ENCODE data around the gene DBNL. TPM values are rescaled to one million over a fixed set of nuclear protein-coding genes. Genes with fewer than 3 reads are reported as not detected.
"Not testable (repeated sequence)": the region's sequence is repeated elsewhere in the genome, so short reads cannot be mapped to it uniquely, and the experiment has no call there.

The DBNL gene
- total RNA-seq, result 100 TPM

DNA sequence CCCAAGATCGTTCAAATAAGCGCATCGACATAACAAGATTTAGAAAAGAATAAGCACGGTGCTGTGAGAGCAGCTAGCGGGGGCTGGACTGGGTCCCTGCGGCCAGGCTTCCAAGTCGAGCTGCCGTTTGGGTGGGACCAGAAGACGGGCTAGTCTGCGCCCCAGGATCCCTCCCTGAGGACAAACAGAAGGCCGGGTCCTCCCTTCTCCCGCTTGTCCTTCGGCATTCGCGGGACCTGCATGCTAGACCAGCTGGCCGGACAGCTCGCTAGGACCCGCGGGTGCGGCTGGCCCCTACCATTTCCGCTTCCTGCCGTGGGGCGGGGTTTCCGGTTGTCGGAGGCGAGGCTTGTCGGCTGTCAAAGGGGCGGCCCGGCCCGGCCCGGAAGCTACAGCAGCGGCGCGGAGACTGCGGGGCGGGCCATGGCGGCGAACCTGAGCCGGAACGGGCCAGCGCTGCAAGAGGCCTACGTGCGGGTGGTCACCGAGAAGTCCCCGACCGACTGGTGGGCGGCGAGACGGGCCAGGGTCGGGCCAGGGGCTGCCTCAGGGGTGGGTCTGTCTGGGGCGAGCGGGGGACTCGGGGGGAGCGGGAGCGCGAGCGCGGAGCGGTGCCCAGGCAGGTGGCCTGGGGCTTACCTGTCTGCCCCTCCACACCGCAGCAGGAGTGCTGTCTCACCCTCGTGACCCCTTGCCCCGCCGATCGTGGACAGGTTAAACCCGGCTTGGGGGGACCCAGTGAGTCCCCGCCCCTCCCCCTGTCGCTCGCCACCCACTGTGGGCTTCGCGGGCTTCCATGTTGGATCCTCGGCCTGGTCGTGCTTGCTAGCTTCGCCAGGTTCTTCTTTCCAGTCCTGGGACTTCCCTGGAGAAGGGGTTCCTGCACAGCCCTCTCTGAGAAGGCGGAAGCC is at the start of gene DBNL:
Gene DBNL, plus strand, starts transcription at position 388 of the 911 bp plus-strand sequence. Its CDS starts 36 bp downstream, at position 424.
- Histone ChIP-seq H3K4me1 (ENCODE audit: insufficient read depth, low read length) (peaks cover 59% of the 10 kb centered on the region), H3K27me3 (ENCODE audit: insufficient read depth, low read length) (no peaks in the 10 kb centered on the region), H3K9me3 (ENCODE audit: low read depth, low read length) (no peaks in the 10 kb centered on the region), H3K4me3 (ENCODE audit: low read length) (peak within 1 kb of the TSS; percentile 88)

DNA sequence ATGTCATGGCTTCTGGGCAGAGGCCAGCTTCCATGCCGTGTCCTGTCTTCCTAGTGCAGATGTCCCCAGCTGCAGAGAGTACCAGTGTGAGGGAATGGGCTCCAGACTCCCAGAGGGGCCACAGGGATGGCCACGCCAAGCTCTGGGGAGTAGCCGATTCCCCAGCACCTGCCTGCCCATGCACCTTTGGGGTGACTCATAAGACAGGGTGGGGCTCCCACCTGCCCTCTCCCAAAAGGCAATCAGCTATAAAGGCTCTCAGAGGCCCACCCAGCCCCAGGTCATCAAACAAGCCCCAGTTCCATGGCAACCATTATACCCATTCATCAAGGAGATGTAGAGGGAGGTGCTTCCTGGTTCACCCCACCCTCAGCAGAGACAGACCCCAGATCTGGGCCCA is 47.0 kb upstream of the DBNL start, which contains the start of gene SPDYE1:
Gene SPDYE1, plus strand, starts transcription at position 366 of the 400 bp plus-strand sequence. CDS start 2,053 bp downstream, outside the sequence.
- not testable (repeated sequence) for H3K4me1 ChIP-seq (ENCODE audit: insufficient read depth, low read length); H3K4me3 ChIP-seq (ENCODE audit: low read length); H3K27me3 ChIP-seq (ENCODE audit: insufficient read depth, low read length); H3K9me3 ChIP-seq (ENCODE audit: low read depth, low read length)

DNA sequence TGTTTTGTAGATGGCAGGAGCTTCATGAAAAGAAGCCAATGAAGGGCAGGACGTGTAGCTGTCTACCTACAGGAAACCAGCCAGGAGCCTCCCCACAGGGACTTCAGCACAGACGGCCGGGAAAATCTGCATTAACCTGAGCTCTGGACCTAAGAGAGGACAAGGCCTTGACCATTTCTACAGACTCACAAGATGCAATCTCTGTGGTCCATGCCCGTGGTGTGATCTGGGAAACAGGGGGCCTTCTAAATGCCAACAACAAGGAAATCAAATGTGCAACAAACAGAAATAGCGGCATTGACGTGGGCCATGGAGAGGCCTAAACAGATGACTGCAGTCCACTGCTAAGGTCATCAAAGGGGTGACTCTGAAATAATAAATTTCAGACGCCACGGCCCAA is 32.4 kb upstream of the DBNL start:
- not testable (repeated sequence) for H3K4me3 ChIP-seq (ENCODE audit: low read length); H3K4me1 ChIP-seq (ENCODE audit: insufficient read depth, low read length); H3K9me3 ChIP-seq (ENCODE audit: low read depth, low read length); H3K27me3 ChIP-seq (ENCODE audit: insufficient read depth, low read length)

DNA sequence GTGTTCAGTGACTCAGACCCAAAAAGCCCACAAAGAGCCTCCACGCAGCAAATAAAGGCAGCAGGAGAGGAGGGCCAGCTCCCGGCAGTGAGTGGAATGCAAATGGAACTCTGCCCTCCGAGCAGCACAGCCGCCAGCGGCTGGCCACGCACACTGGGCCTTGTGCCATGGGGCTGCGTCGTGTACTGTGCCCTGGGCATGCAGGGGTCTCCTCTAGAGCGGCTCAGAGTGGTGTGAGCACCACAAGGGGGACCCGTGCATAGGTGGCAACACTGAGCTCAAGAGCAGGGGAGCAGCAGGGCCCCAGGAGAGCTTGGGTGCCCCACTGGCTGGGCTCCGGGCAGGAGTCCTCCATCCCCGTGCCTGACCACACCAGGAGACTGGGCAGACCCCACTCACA is 29.4 kb upstream of the DBNL start:
- H3K4me1 ChIP-seq (ENCODE audit: insufficient read depth, low read length), result peaks cover 21% of the 10 kb centered on the region
- not testable (repeated sequence) for H3K4me3 ChIP-seq (ENCODE audit: low read length); H3K27me3 ChIP-seq (ENCODE audit: insufficient read depth, low read length); H3K9me3 ChIP-seq (ENCODE audit: low read depth, low read length)

DNA sequence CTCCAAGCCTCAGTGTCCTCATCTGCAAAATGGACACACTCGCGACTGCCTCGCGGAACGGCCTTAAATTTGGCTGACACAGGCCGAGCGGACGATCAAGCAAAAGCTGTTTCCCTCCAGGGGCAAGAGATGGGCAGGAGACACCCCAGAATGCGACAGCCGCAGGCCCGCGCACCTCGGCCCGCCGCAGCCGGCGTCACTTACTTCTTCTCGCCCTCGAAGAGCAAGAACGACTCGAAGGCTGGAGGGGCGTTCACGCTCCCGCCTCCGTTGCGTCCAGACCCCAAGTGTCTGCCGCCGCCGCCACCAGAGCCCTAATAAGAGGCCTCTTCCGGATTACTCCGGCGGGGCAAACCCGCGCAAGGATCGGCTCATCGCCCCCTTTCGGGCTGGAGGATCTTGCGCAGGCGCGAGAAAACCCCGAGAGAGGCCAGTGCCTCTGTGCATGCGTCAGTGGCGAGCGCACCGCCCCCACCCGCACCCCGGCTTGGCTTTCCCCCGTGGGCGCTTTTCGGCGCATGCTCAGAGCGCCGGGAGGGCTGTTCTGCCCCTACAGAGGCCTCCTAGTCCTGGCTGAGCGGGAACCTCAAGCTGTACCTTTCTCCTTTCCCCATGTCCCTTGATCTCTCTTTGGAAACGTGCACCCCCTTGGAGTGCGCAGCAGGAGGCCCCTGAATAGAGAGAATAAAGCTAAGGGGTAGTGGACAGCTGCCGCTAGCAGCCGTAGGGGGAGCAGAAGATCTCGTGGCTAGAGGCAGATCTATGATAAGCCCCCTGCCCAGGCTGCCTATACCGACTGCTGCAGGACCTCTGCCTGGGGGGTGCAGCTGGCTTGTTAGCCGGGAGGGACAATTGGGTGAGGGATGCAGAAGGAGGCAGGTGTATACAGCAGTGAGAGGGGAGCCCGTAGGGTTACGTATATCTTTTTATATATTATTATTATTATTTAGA is 25.4 kb upstream of the DBNL start:
- H3K27me3 ChIP-seq (ENCODE audit: insufficient read depth, low read length); H3K9me3 ChIP-seq (ENCODE audit: low read depth, low read length): not testable (repeated sequence)
- H3K4me3 ChIP-seq (ENCODE audit: low read length), result peak overlapping the region; percentile 72
- peaks cover 21% of the 10 kb centered on the region for H3K4me1 ChIP-seq (ENCODE audit: insufficient read depth, low read length)

DNA sequence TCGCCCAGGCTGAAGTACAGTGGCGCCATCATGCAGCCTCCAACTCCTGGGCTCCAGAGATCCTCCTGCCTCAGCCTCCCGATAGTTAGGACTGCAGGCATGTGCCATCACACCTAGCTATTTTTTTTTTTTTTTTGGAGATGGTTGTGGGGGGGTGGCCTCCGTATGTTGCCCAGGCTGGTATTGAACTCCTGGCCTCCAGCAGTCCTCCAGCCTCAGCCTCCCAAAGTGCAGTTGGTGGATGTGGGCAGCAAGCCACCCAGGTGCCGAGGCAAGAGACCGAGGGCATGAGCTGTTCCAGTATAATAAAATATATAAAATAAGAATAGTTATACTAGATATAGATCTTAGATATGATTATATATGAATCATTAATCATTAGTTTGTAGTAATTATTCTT is 24.7 kb upstream of the DBNL start:
- not testable (repeated sequence) for H3K9me3 ChIP-seq (ENCODE audit: low read depth, low read length); H3K4me3 ChIP-seq (ENCODE audit: low read length); H3K27me3 ChIP-seq (ENCODE audit: insufficient read depth, low read length)
- peaks cover 21% of the 10 kb centered on the region for H3K4me1 ChIP-seq (ENCODE audit: insufficient read depth, low read length)

DNA sequence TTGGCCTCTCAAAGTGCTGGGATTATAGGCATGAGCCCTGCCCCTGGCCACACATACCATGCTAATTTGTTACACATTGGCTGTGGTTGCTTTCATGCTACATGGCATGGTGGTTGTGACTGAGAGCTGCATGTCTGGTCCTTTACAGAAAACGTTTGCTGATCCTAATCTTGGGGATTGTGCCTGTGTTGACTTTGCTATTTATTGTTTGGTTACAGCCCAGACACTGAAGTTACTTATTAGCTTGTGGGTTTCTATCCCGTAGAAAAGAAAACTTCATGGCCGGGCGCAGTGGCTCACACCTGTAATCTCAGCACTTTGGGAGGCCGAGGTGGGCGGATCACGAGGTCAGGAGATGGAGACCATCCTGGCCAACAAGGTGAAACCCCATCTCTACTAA is 22.4 kb upstream of the DBNL start:
- H3K4me1 ChIP-seq (ENCODE audit: insufficient read depth, low read length), result peaks cover 21% of the 10 kb centered on the region
- not testable (repeated sequence) for H3K4me3 ChIP-seq (ENCODE audit: low read length); H3K9me3 ChIP-seq (ENCODE audit: low read depth, low read length); H3K27me3 ChIP-seq (ENCODE audit: insufficient read depth, low read length)

DNA sequence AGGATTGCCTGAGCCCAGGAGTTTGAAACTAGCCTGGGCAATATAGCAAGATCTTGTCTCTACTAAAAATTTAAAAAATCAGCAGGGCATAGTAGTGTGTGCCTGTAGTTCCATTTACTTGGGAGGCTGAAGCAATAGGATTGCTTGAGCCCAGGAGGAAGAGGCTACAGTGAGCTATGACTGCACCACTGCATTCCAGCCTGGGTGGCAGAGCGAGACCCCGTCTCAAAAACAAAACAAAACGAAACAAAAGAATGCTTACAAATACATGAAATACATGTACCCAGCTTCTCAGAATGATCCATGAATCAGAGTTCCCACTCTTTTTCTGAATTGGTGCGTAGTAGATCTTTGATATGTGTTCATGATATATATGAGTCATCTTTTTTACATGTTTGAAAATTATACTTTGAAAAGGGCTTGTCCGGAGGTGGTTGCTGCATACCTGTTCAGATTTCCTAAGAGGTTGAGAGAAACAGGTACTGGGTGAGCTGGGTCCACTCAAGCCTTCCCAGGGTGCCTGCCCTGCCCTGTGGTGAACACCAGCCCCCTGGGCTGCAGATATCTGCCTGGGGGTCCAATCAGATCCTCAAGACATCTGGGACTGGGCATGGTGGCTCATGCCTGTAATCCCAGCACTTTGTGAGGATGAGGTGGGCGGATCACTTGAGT is 21.6 kb upstream of the DBNL start:
- H3K4me1 ChIP-seq (ENCODE audit: insufficient read depth, low read length), result peaks cover 17% of the 10 kb centered on the region
- H3K27me3 ChIP-seq (ENCODE audit: insufficient read depth, low read length); H3K9me3 ChIP-seq (ENCODE audit: low read depth, low read length); H3K4me3 ChIP-seq (ENCODE audit: low read length): not testable (repeated sequence)

DNA sequence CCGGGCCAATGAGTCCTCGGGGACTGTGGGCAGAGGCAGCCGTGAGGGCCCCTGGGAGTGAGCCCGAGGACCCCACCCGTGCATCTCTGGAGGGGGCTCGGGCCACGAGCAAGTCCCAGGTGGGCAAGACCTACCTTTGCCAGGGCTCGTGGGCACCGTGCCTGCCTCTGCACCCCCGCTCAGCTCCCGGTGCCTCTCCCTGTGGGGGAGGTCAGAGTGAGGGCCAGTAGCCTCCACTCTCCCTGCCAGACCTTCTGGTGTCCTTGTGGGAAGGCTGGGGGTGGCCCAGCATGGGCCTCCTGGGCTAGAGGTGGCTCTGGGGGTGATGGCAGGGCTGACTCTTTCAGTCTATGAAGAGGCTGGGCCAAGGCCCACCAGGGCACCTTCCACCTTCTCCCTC is 15.1 kb upstream of the DBNL start:
- H3K4me1 ChIP-seq (ENCODE audit: insufficient read depth, low read length); H3K4me3 ChIP-seq (ENCODE audit: low read length); H3K27me3 ChIP-seq (ENCODE audit: insufficient read depth, low read length); H3K9me3 ChIP-seq (ENCODE audit: low read depth, low read length): not testable (repeated sequence)

DNA sequence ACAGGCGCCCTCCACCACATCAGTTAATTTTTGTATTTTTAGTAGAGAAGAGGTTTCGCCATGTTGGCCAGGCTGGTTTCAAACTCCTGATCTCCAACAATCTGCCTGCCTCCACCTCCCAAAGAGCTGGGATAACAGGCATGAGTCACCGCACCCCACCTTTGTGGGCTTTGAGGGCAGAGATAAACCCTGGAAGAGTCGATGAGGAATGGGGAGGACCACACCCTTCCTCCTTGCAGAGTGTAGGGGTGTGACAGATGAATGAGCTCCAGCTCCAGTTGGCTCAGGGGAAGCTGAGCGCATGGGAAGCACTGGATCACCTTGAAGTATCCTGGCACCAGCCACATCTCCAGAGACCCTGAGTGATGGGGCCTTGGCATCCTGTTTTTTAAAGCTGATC is 14.5 kb upstream of the DBNL start:
- H3K9me3 ChIP-seq (ENCODE audit: low read depth, low read length); H3K27me3 ChIP-seq (ENCODE audit: insufficient read depth, low read length); H3K4me3 ChIP-seq (ENCODE audit: low read length); H3K4me1 ChIP-seq (ENCODE audit: insufficient read depth, low read length): not testable (repeated sequence)

DNA sequence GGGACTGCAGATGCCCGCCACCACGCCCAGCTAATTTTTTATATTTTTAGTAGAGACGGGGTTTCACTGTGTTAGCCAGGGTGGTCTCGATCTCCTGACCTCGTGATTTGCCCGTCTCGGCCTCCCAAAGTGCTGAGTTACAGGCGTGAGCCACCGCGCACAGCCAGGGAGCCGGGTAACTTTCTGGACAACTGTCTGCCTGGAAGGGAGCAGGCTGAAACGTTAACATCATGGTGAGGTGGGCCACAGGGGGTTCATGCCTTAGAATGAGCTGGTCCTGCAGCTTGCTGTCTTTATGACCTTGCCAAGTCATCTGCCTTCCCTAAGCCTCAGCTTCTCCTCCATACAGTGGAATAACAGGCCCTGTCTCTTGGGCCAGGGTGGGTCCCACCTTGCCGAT is 13.2 kb upstream of the DBNL start:
- not testable (repeated sequence) for H3K4me3 ChIP-seq (ENCODE audit: low read length); H3K27me3 ChIP-seq (ENCODE audit: insufficient read depth, low read length); H3K9me3 ChIP-seq (ENCODE audit: low read depth, low read length); H3K4me1 ChIP-seq (ENCODE audit: insufficient read depth, low read length)

DNA sequence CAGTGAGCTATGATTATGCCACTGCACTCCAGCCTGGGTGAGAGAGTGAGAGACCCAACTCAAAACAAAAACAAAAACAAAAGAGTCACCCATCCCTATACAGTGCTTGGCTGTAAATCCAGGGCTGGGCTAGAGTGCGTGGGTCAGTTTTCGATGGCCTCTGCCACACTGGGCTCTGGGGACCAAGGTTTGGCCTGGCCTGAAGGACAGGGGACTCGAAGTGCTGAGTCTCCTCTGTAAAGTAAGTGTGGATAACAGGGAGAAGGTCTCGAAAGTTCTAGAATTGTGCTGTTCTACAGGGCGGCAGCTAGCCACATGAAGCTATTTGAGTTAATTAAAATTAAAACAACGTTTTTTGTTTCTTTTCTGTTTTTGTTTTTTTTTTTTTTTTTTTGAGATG is 12.5 kb upstream of the DBNL start:
- not testable (repeated sequence) for H3K27me3 ChIP-seq (ENCODE audit: insufficient read depth, low read length); H3K4me1 ChIP-seq (ENCODE audit: insufficient read depth, low read length); H3K9me3 ChIP-seq (ENCODE audit: low read depth, low read length); H3K4me3 ChIP-seq (ENCODE audit: low read length)

DNA sequence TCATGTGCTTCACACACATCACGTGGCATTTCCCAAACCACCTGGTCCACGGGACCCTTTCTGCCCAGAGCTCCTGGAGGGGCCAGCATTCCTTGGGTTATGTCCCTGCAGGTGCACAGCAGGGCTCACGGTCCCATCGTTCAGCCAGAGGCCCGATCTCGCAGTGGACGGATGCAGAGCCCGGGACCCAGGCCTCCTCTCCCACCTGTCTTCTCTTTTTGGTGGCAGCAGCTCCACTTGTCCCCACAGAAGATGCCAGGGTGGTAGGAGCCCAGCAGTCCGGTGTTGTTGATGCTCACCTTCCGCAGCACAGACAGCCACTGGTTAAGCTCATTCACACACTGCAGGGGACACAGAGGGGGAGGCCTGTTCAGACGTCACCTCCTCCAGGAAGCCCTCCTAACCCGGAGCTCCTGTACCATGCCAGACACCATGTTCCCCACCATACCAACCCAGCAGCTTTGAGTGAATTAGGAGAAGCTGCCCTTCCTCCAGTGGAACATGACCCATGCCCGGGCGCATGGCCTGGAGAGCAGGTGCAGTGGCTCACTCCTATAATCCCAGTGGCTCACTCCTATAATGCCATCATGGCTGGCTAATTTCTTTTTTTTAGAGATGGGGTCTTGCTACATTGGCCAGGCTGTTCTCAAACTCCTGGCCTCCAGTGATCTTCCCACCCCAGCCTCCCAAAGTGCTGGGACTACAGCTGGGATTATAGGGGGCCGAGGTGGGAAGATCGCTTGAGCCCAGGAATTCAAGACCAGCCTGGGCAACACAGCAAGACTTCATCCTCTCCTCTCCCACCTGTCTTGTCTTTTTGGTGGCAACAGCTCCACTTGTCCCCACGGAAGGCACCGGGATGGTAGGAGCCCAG is 10.3 kb upstream of the DBNL start:
- H3K4me1 ChIP-seq (ENCODE audit: insufficient read depth, low read length); H3K4me3 ChIP-seq (ENCODE audit: low read length); H3K27me3 ChIP-seq (ENCODE audit: insufficient read depth, low read length); H3K9me3 ChIP-seq (ENCODE audit: low read depth, low read length): not testable (repeated sequence)

DNA sequence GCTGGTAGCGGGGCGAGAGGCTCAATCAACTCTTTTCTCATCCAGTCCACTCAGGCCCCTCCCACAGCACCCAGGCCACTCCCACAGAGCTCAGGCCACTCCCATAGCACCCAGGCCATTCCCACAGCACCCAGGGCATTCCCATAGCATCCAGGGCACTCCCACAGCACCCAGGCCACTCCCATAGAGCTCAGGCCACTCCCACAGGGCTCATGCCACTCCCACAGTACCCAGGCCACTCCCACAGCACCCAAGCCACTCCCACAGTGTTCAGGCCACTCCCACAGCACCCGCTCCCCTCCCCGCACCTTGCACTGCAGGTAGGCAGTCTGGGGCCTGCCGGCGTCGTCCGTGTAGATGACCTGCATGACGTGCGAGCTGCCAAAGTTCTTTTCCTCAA is 8.1 kb upstream of the DBNL start:
- H3K4me3 ChIP-seq (ENCODE audit: low read length); H3K9me3 ChIP-seq (ENCODE audit: low read depth, low read length); H3K4me1 ChIP-seq (ENCODE audit: insufficient read depth, low read length); H3K27me3 ChIP-seq (ENCODE audit: insufficient read depth, low read length): not testable (repeated sequence)
